Heart left ventricle (tissue), 16 donors: ENCODE measurements around the gene MYO5B. TPM values are rescaled to one million over a fixed set of nuclear protein-coding genes. Genes with fewer than 3 reads are reported as not detected.
"Not testable (repeated sequence)": the region's sequence is repeated elsewhere in the genome, so short reads cannot be mapped to it uniquely, and the experiment has no call there.

ENCODE experiments used
- ATAC-seq, 4 donors: fragments of 200-7000 bp; cut with Tn5 transposase; one replicate each; pipeline ENCODE4 v1.9.1; 2020 to 2022; ENCODE audit warnings: moderate library complexity in 4 of 4, mild to moderate bottlenecking in 3 of 4, moderate number of reproducible peaks in 1 of 4
- DNase-seq, 5 donors: peaks; one replicate each; pipeline ENCODE4 v3.0.0-alpha.2; 2020
- H3K27ac ChIP-seq, 12 donors: fragments of 200-600 bp; sonication (generic) in 4 of 12; one replicate each; pipeline versions ENCODE4 v1.5.0 to v1.8.0; 2016 to 2022; ENCODE audit warnings: mild to moderate bottlenecking in 2 of 12
- H3K27me3 ChIP-seq, 9 donors: fragments of 200-600 bp; sonication (generic) in 2 of 9; one replicate each; pipeline versions ENCODE4 v1.5.1 to v1.8.0; 2016 to 2022; ENCODE audit warnings: mild to moderate bottlenecking in 3 of 9
- H3K36me3 ChIP-seq, 9 donors: fragments of 200-600 bp; sonication (generic) in 2 of 9; one replicate each; pipeline versions ENCODE4 v1.5.0 to v1.8.0; 2018 to 2022; ENCODE audit warnings: mild to moderate bottlenecking in 2 of 9
- H3K4me1 ChIP-seq, 12 donors: fragments of 200-600 bp; sonication (generic) in 4 of 12; one replicate each; pipeline versions ENCODE4 v1.5.0 to v1.8.0; 2016 to 2022; ENCODE audit warnings: mild to moderate bottlenecking in 3 of 12
- H3K4me3 ChIP-seq, 12 donors: fragments of 200-600 bp; sonication (generic) in 4 of 12; one replicate each; pipeline versions ENCODE4 v1.5.0 to v1.8.0; 2017 to 2022; ENCODE audit warnings: mild to moderate bottlenecking in 9 of 12, moderate library complexity in 4 of 12
- H3K9me3 ChIP-seq, 12 donors: fragments of 200-600 bp; sonication (generic) in 4 of 12; one replicate each; pipeline versions ENCODE4 v1.5.0 to v1.8.0; 2016 to 2022; ENCODE audit warnings: mild to moderate bottlenecking in 1 of 12
- CTCF ChIP-seq, 12 donors: fragments of 200-600 bp; sonication (generic) in 4 of 12; IDR thresholded peaks; one replicate each; pipeline versions ENCODE4 v1.5.0 to v1.8.0; 2018 to 2022; ENCODE audit warnings: antibody characterized with exemption in 12 of 12, mild to moderate bottlenecking in 5 of 12
- POLR2A ChIP-seq, 2 donors: fragments of 450-650 bp; IDR thresholded peaks; one replicate each; pipeline ENCODE4 v1.6.1; 2017; ENCODE audit warnings: antibody characterized with exemption in 2 of 2, mild to moderate bottlenecking in 2 of 2, moderate library complexity in 2 of 2
- whole genome bisulfite sequencing, 4 donors: extraction: QIAGEN DNeasy Blood & Tissue Kit in 2 of 4; methylation state at CpG; one replicate each; pipeline versions ENCODE4 v1.1.5 to v1.1.7; 2013 to 2018; 5-methylcytosine and 5-hydroxymethylcytosine counted together
- intact Hi-C, 10 donors: fragments of 100-400 bp; cut with DNase I; formaldehyde crosslinking; loops; one replicate each; pipeline versions ENCODE4 v1.11.1 to v1.14.2; 2022
- polyA plus RNA-seq, 2 donors: library from polyadenylated mRNA; stranded (reverse); fragments of 200-250 nt; gene quantifications; one replicate each; pipeline ENCODE4 v1.2.3, GENCODE V29; 2013
- total RNA-seq, 9 donors: library from RNA; depleted of rRNA in 2 of 9; stranded (reverse); fragments of >200 nt in 2 of 9; fragmentation: NEBNext Ultra II Directional in 3 of 9; extraction: Animal tissue kit (Norgen Biotek cat#: 25700) in 3 of 9; gene quantifications; one replicate each; pipeline versions ENCODE4 v1.1.0 to v1.2.4, GENCODE V29; 2016 to 2023
- donor health status: ischemic (EF 13 %, LVEDD 7.1; RV severe dilation, severe dysfunction).
- donor health status: healthy with polysubstance abuse.
- donor health status: DM: no; HTN: yes; CAD: no.
- donor health status: DM: no; HTN: no; CAD: no.
- donor health status: ischemic (EF 25% LVEDD 6.9; RV normal size, moderate dysfunction).
- donor health status: ischemic (EF 25% LVEDD 5.7; RV mildly dilated, moderate dysfunction).
- donor health status: healthy.
- donor health status: DM: yes; HTN: yes; CAD: no.
- donor health status: ischemic (EF 35%, LVEDD 5.7; RV mildly dilated, moderate dysfunction).
- donor health status: nonischemic (EF 11% LVEDD 7.7; RV severe dilation, severe dysfunction).
- donor health status: DM: yes; HTN: yes; CAD: no.
- donor health status: PGD.
- donor health status: ischemic (EF 29% LVEDD 5.4; RV normal size, mild dysfunction).
- donor health status: nonischemic (EF 23%, LVEDD 6.1; RV moderate dilation, normal function).

Gene MYO5B
- total and polyA plus RNA-seq, 11 donors: 0.51 to 5.9 (median 1.4) TPM

- no peaks in the 10 kb centered on the region for H3K36me3 ChIP-seq
- intact Hi-C loops: no loop called here
- H3K27ac ChIP-seq: no peak overlapping the region
- DNase-seq (no peak), ATAC-seq (no peak)
- H3K4me1 ChIP-seq: peaks cover 0 to 5% (median 0%) of the 10 kb centered on the region in 12 donors
- TF ChIP-seq POLR2A (IDR thresholded peaks at IDR 0.05): no peak
- TF ChIP-seq CTCF (IDR thresholded peaks at IDR 0.05): no peak
- no peaks in the 10 kb centered on the region for H3K27me3 ChIP-seq
- WGBS, 4 donors: 76 to 85% (median 84%) methylated on average over 11 to 12 of the region's 12 CpGs
- H3K4me3 ChIP-seq: no peak overlapping the region
- no peaks in the 10 kb centered on the region for H3K9me3 ChIP-seq
Measured at GRCh38 chr18:49841236-49842217, 353.4 kb downstream of the MYO5B start.

GRCh38 chr18:49839012-49839411, 355.9 kb downstream of the MYO5B start:
- H3K27me3 ChIP-seq: no peaks in the 10 kb centered on the region
- DNase-seq: no peak
- no peak overlapping the region for H3K4me3 ChIP-seq
- no peaks in the 10 kb centered on the region for H3K9me3 ChIP-seq
- no peaks in the 10 kb centered on the region for H3K4me1 ChIP-seq
- no peak overlapping the region for H3K27ac ChIP-seq
- intact Hi-C loops: no loop called here
- WGBS, 4 donors: 86 to 94% (median 89%) methylated on average over 8 of the region's 8 CpGs
- no peak for ATAC-seq
- no peak for TF ChIP-seq POLR2A (IDR thresholded peaks at IDR 0.05)
- no peak for TF ChIP-seq CTCF (IDR thresholded peaks at IDR 0.05)
- H3K36me3 ChIP-seq: no peaks in the 10 kb centered on the region

- H3K9me3 ChIP-seq: no peaks in the 10 kb centered on the region
- TF ChIP-seq POLR2A (IDR thresholded peaks at IDR 0.05) (no peak), CTCF (IDR thresholded peaks at IDR 0.05) (no peak)
- no peaks in the 10 kb centered on the region for H3K27me3 ChIP-seq
- no peak overlapping the region for H3K27ac ChIP-seq
- DNase-seq (no peak), ATAC-seq (no peak)
- no peaks in the 10 kb centered on the region for H3K4me1 ChIP-seq
- WGBS, 4 donors: 95 to 97% (median 96%) methylated on average over 4 of the region's 4 CpGs
- intact Hi-C loops: no loop called here
- no peaks in the 10 kb centered on the region for H3K36me3 ChIP-seq
- no peak overlapping the region for H3K4me3 ChIP-seq
Measured at GRCh38 chr18:49838381-49838780, 356.6 kb downstream of the MYO5B start.

GRCh38 chr18:49837889-49838288, 357.1 kb downstream of the MYO5B start:
- WGBS, 4 donors: 82 to 94% (median 88%) methylated on average over 5 of the region's 5 CpGs
- H3K9me3 ChIP-seq: no peaks in the 10 kb centered on the region
- ATAC-seq: no peak

GRCh38 chr18:49837316-49837835, 357.6 kb downstream of the MYO5B start:
- H3K27me3 ChIP-seq, intact Hi-C loops, ATAC-seq, DNase-seq, H3K27ac ChIP-seq, H3K4me1 ChIP-seq, H3K36me3 ChIP-seq, H3K4me3 ChIP-seq, H3K9me3 ChIP-seq: not testable (repeated sequence)
- WGBS, 4 donors: 93 to 96% (median 94%) methylated on average over 9 of the region's 9 CpGs

More at GRCh38 chr18:49837889-49838288, 357.1 kb downstream of the MYO5B start:
- H3K27me3 ChIP-seq: no peaks in the 10 kb centered on the region
- no peaks in the 10 kb centered on the region for H3K36me3 ChIP-seq
- H3K4me3 ChIP-seq: no peak overlapping the region
- intact Hi-C loops: no loop called here
- TF ChIP-seq CTCF (IDR thresholded peaks at IDR 0.05) (no peak), POLR2A (IDR thresholded peaks at IDR 0.05) (no peak)
- DNase-seq: no peak
- no peaks in the 10 kb centered on the region for H3K4me1 ChIP-seq
- H3K27ac ChIP-seq: no peak overlapping the region
